PC-3 (cell line): ENCODE measurements around the gene CACNA1B.

Experiments used
- CTCF ChIP-seq: fragments of 300-600 bp; sonication (generic); conservative IDR thresholded peaks from 2 replicates; pipeline ENCODE4 v1.5.1; 2017; ENCODE audit warnings: antibody characterized with exemption, low read depth, mild to moderate bottlenecking, low read length
- EZH2 ChIP-seq: fragments of 300-600 bp; sonication (generic); IDR thresholded peaks from one replicate; pipeline ENCODE4 v1.6.1; 2017; ENCODE audit warnings: antibody characterized with exemption, mild to moderate bottlenecking, low read length; ENCODE audit not compliant: unreplicated experiment

- TF ChIP-seq CTCF (no peak), EZH2 (no peak)
Observed at GRCh38 chr9:138013273-138013672, 135.7 kb downstream of the CACNA1B start.
